Medulla oblongata (tissue), 1 donor: Measurements from ENCODE around the gene MSH3.
"Not testable (repeated sequence)": the region's sequence is repeated elsewhere in the genome, so short reads cannot be mapped to it uniquely, and the experiment has no call there.

Experiments
- DNase-seq: peaks from one replicate; pipeline ENCODE4 v3.0.0-alpha.2; 2015; ENCODE audit errors: extremely low spot score

Gene MSH3

DNA sequence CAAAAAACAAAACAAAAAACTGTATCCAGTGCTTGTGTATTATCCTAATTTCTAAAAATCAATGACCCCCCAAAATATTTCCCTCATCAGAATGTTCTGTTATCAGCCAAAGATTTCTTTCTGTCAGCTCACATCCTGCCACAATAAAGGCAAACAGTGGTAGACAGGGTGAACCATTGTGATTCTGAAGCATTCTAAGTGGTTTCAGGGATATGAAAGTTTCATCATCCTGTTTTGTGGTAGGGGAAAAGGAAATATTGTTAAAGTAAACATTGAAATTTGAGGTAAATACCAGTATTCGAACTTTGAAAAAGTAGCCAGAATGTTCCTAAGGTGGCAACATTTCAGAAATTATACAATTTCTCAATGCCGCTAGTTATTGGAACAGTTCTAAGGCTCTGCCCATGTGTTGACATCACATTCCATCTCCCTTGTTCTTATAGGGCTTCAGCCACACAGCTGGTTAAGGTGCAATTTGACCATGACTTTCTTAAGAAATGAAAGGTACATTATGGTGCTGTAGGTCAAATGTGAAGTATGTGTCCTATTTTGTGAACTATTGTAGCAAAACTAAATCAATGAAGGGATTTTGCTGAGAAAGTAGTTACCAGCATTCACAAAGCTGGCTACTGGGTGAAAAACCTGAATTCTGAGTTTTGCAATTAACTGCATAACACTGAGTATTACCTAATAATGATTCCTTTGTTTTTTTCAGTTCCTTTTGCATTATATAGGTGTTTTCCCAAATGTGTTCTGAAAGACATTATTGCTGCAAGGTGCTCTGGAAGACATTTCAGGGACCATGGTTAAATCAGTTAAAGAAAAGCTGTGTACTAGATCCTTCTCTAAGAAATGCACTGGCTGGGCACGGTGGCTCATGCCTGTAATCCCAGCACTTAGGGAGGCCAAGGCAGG lies 198.1 kb downstream of the MSH3 start:
- DNase-seq = no peak

DNA sequence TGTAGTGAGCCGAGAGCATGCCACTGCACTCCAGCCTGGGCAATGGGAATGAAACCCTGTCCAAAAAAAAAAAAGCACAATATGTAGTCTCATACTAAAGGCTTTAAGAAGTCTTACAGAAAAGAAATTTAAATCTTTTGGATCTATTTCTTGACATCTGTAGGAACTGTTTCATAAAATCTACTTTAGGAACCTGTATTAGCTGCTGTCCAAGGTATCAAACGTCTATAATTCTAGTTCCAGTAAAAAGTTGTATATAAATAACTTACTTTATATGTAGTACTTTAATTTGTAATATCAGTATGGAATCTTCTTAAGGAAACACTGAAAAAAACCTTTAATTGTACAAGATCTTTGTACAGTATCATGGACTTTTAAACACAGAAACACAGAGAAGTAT lies 199.0 kb downstream of the MSH3 start:
- DNase-seq = no peak

- no peak for DNase-seq
Observed at GRCh38 chr5:80854583-80854982, 200.1 kb downstream of the MSH3 start.

DNA sequence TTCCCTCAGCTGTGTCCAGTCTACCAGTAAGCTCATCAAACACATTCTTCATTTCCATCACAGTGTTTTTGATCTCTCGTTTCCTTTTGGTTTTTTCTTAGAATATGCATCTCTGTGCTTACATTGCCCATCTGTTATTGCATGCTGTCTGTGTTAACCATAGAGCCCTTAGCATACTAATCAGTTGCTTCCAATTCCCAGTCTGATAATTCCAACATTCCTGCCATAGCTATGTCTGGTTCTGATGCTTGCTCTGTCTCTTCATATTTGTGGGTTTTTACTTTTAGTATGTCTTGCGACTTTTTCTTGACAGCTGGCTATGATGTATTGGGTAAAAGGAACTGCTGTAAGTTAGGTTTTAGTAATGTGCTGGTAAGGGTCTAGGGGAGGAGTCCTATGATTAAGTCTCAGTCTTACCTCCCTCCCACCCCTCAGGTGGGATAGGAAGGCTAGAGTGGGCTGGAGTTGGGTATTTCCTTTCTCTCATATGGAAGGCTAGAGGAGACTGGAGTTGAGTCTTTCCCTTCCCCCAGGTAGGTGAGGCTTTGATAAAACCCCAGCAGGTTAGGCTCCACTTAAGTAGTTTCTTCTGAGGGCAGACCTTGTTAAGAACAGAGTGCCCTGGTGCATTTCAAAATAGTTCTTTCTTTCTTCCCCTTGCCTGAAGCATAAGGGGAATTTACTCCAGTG lies 206.6 kb downstream of the MSH3 start:
- DNase-seq = no peak

- DNase-seq = no peak
Observed at GRCh38 chr5:80863708-80864107, 209.3 kb downstream of the MSH3 start.

GRCh38 chr5:80864109-80864508 lies 209.7 kb downstream of the MSH3 start:
- no peak for DNase-seq

DNA sequence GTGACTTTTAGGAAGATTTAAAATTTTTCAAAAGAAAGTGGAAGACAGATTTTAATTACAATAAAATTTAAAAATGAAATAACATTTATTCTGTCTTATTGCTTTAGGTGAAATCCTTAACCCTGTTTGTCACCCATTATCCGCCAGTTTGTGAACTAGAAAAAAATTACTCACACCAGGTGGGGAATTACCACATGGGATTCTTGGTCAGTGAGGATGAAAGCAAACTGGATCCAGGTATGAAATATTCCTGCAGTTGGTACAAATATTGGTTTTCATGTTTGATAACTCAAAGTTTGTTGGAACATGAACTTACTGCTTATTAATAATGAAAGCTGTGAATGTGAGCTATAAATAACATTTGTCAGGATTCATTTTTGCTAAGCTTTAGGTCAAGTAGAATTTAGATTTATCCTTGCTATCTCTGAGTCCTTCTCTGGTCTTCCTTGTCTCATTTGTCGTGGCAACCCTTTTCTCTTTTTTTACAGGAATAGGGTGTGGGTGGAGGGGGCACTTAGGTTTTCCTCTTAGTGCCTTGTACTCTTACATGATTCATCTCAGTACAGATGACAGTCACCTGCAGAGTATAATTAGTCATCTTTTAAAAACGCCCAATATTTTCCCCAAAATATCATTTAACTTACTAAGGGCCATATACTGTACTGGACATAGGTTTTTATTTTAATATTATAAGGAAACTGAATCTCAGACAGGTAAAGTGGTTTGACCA lies 210.4 kb downstream of the MSH3 start:
- DNase-seq = no peak

DNA sequence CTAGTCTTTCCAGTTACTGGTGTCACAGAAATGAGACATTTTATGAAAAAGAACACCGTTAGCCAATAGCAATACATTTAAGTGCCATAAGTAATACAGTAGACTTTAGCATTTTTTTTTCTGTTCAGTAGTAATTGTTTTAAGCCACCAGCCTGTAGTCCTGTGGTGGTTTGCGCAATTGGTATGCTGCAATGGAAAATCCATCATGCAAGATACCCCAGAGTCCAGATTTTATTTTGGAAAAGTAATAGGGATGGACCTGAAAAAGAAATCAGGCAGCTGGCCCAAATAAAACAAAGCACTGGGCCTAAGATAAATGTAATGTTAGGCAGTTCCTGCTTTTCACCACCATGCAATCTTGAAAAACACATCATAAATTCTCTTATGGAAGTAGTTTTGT lies 211.1 kb downstream of the MSH3 start:
- no peak for DNase-seq

DNA sequence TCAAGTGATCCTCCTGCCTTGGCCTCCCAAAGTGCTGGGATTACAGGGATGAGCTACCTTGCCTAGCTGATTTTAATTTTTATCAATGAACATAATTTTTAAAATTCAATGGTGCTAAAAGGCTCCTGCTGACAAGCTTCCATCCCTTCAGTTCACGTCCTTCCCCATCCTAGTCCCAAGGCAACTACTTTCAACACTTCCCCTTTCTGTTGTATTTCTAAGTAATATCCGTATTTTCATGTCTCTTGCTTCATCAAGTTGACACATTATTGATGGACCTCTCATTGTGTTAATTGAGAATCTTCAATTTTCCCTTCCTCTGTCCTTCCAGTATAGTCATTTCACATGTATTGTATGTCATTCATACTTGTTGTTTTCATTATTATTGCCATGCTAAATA lies 211.9 kb downstream of the MSH3 start:
- no peak for DNase-seq

GRCh38 chr5:80867233-80867632 lies 212.8 kb downstream of the MSH3 start:
- DNase-seq = no peak

- no peak for DNase-seq
Observed at GRCh38 chr5:80870442-80870841, 216.0 kb downstream of the MSH3 start.

- DNase-seq = no peak
Observed at GRCh38 chr5:80871541-80871961, 217.1 kb downstream of the MSH3 start.

- DNase-seq = peak; percentile 50
Observed at GRCh38 chr5:80874162-80874561, 219.7 kb downstream of the MSH3 start.

DNA sequence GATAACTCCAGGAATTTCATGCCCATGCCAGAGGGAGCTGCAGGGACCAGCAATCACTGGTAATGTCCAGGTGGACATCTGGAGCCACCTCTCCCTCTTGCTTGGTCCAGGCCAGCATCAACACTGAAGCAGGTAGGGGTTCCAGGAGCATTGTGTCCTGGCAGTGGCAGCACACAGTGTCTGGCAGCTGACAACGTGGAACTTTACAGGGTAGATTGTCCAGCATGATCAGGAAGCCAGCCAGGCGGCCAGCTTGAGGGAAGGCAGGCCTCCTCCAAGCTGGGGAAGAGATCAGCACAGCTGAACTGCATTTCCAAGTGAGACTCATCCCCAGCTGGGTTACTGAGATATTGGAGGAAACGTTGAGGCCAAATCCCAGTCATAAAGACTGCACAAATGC lies 223.1 kb downstream of the MSH3 start:
- DNase-seq = no peak

GRCh38 chr5:80881726-80882125 lies 227.3 kb downstream of the MSH3 start:
- no peak for DNase-seq

GRCh38 chr5:80883390-80883789 lies 228.9 kb downstream of the MSH3 start:
- DNase-seq = not testable (repeated sequence)

GRCh38 chr5:80884086-80884813 lies 229.8 kb downstream of the MSH3 start:
- DNase-seq = no peak

GRCh38 chr5:80884929-80885328 lies 230.5 kb downstream of the MSH3 start:
- no peak for DNase-seq

GRCh38 chr5:80885396-80886000 lies 231.0 kb downstream of the MSH3 start:
- no peak for DNase-seq

- no peak for DNase-seq
Observed at GRCh38 chr5:80894083-80894482, 239.6 kb downstream of the MSH3 start.

DNA sequence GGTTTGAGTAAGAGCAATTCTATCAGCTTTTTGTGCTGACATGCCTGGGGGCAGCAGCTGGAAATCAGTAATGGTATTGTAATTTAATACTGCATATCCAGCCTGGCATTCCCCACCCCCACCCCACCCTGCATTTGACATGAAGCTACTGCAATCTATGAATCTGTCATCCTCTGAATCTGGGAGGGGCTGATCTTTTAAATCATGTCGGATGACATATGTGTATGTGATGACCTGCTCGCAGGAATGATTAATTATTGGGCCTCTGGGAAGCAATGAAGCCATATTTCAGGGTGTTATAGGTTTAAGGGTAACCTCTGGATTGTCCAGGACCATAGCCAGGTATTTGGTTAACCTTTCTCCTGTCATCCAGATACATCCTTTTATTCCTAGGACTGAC lies 241.1 kb downstream of the MSH3 start:
- DNase-seq = no peak
